Stimulated activated CD8-positive, alpha-beta memory T cell treated with anti-CD3 and anti-CD28 coated beads, Interleukin-4, amount 100 ng/mL, for 48 hours (primary cell): ENCODE results near the gene RPTOR.
"Not testable (repeated sequence)": the region's sequence is repeated elsewhere in the genome, so short reads cannot be mapped to it uniquely, and the experiment has no call there.

Experiments
- DNase-seq: peaks from one replicate; pipeline ENCODE4 v3.0.0-alpha.2; 2020

Gene RPTOR

DNA sequence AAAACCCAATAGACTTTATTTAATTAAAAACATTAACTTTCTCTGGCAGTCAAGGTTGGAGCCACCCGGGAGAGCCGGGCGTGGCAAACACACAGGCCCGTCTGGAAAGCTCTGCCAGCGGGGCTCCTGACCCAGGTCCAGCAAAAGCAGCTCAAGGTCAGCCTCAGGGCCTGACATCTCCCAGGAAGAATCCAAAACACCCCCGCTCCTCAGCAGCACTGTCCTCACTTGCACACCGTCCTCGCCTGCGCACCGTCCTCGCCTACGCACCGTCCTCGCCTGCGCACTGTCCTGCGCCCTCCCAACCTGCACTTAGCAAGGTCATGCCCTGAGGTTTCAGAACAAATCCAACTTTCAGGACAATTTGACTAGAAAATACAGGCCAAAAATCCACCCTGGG is 31.4 kb upstream of the RPTOR start:
- DNase-seq, result no peak

DNA sequence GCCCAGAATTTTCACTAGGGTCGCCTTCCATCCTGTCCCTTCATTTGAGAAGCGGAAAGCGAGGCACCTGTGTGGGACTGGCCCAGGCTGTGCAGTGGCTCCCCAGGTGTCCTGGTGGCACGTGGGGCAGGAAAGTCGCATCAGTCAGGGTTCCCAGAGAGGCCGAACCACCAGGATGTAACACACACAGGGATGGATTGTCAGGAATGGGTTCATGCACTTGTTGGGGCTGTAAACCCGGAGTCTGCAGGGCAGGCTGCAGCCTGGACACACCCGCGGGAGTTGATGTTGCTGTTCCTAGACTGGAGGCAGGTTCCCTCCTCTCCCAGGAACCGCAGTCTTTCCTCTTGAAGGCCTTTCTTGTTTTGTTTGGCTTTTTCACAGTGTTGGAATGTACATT is 30.7 kb upstream of the RPTOR start:
- no peak for DNase-seq

DNA sequence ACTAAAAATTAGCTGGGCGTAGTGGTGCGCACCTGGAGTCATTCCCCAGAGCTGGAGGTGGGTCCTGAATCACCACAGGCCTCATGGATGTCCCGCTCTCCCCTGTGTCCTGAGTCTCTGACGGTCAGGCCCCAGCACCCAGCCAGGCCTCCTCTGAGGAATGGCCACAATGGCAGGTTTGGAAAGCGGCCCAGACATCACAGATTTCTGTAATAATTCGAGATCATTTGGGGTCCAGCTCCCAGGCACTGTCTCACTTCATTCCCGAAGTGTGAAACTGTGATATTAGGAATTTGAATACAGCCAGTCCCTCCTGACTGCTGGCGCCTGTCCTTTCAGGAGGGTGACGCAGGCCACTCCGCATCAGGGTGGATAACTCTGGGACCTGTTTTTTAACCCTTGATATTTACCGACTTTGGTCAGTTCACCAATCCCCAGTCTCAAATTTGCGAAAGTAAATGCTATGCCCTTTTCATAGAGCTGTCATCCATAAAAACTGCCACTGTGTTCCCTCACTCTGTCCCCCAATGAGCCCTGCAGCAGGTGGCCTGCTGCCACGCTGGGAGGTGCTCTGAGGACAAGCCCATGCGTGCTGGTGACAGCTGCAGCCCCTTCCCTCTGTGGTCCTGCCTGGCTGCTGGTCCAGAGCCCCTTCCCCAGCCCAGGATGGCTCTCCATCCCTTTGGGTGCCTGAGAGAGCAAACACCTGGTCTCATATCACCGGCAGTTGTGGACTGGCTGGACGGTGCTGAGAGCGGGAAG is 28.3 kb upstream of the RPTOR start:
- no peak for DNase-seq

- DNase-seq, result no peak
Measured at GRCh38 chr17:80517641-80518040, 27.0 kb upstream of the RPTOR start.

DNA sequence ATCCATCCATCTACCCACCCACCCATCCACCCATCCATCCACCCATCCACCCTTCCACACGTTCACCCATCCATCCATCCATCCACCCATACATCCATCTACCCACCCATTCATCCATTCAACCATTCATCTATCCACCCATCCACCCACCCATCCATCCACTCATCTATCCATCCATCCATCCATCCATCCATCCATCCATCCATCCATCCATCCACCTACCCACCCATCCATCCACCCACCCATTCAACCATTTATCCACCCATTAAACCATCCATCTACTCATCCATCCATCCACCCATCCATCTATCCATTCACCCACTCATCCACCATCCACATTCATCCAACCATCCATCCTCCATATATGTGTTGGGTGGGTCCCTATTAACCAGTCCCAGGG is 26.2 kb upstream of the RPTOR start:
- no peak for DNase-seq

- DNase-seq, result no peak
Measured at GRCh38 chr17:80519091-80519781, 25.4 kb upstream of the RPTOR start.

DNA sequence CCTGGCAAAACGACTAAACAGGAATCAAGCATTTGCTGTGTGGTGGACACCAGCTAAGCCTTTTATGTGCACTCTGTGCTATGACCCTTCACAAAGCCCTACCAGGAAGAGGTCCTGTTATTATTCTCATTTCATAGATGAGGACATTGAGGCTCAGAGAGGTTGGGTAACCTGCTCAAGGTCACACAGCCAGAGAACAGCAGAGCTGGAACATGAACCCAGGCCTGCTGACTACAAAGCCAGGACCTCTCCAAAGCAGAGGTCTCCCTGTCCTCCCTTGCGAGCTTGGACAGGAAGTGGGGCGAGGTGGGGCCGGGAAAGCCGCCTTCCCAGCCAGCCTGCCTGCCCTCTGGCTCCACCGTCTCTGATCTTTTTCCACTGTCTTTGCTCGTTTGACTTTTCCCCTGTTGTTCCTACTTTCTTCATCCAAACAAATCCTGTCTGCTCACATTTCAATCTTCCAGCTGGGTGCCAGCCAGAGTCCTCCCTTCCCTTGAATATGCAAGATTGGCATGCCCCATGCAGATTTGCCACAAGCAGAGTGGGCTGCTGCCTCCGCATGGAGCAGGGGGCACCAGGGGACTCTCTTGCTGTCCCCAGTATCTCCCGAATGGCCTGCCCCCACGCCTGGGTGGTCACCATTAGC is 23.7 kb upstream of the RPTOR start:
- DNase-seq, result no peak

- DNase-seq, result no peak
Measured at GRCh38 chr17:80523054-80523744, 21.4 kb upstream of the RPTOR start.

DNA sequence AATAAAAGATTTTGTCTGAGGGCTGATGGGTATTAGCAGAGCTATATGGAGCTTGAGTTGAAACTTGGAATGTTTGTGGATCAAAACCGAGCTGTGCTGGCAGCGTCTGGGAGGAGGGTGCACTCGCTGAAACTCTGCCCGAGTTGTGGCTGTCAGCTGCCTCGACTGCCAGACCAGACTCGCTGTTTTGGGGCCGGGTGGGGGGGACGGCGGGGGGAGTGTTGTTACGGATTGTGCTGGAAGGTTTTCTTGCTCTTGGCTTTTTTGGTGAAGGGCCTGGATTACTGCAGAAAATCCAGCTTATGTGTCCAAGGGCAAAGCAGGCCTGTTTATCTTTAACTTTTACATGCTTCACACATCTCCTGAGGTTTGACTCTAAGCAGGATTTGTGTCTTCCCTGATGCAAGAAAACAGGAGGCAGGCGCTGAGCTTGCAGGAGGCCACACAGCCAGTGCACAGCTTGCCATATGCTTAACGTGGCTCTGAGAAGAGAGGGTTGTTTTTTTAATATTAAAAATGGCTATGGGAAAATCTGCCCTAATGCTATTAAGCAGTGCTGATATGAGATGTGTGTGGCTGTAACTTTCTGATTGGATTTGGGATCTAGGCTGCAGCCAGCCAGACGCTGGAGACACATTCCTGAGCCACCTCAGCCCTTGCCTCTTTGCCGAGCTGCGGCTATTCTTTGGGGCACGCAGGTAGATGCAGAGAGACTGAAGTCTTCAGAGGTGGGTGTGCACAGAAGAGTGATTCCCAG is 20.5 kb upstream of the RPTOR start:
- no peak for DNase-seq

DNA sequence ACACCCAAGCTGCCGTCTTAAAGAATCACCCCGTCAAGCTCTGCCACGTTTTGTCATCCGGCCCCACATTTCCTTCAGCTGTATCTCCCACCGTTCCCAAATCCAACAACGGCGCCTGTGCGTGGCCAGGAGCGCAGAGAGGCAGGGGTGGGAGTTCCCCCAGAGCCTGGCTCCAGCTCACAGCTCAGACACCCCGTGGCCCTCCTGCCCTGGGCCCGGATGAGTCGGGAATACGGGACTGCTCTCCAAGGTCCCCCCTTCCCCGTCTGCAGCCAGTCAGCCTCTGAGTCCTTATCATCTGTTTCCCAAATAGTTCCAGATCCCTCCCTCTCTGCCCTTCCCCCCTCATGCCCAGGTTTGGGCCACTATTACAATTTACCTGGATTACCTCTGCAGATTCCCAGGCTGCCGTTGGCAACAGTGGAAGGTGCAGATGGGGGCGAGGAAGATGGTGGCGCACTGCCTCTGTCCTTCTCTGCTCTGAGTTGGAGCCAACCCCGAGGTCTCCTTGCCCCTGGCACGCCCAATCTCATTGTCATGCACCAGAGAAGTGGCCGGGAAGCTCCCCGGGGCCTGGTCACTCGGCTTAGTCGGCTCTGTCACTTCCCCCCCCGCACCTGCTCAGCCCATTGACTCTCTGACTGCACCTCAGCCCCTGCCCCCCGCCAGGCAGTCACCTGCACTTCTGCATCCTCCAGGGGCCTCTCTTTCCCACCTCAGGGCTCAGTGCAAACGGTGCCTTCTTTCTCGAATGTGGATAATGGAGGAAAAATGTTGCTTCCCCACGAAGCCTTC is 18.3 kb upstream of the RPTOR start:
- no peak for DNase-seq

GRCh38 chr17:80527016-80527645 is 17.5 kb upstream of the RPTOR start:
- DNase-seq, result no peak

DNA sequence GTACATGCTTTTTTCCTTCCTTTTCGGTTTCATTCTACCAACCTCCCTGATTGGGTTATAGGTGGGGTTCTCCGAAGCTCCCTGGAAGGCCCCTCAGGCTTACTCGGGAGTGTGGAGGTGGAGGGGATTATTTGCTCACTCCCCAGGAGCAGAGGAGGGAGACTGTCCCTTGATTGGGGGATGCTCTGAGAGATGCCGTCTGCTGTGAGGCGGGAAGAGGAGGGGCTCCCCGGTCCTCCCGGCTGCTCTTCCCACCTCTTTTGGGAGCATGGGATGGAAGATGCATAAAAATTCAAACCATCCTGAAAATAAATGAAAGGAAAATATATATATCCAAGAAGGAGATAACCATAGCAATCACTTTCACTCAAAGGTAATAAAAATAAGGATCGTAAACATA is 16.1 kb upstream of the RPTOR start:
- no peak for DNase-seq

- DNase-seq, result no peak
Measured at GRCh38 chr17:80529104-80529903, 15.3 kb upstream of the RPTOR start.

- DNase-seq, result no peak
Measured at GRCh38 chr17:80529904-80530292, 14.7 kb upstream of the RPTOR start.

GRCh38 chr17:80531400-80531799 is 13.2 kb upstream of the RPTOR start:
- no peak for DNase-seq

DNA sequence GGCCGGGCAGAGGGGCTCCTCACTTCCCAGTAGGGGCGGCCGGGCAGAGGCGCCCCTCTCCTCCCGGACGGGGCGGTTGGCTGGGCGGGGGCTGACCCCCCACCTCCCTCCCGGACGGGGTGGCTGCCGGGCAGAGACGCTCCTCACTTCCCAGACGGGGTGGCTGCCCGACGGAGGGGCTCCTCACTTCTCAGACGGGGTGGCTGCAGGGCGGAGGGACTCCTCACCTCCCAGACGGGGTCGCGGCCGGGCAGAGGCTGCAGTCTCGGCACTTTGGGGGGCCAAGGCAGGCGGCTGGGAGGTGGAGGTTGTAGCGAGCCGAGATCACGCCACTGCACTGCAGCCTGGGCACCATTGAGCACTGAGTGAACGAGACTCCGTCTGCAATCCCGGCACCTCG is 7.3 kb upstream of the RPTOR start:
- not testable (repeated sequence) for DNase-seq

- DNase-seq, result no peak
Measured at GRCh38 chr17:80538484-80538883, 6.2 kb upstream of the RPTOR start.

DNA sequence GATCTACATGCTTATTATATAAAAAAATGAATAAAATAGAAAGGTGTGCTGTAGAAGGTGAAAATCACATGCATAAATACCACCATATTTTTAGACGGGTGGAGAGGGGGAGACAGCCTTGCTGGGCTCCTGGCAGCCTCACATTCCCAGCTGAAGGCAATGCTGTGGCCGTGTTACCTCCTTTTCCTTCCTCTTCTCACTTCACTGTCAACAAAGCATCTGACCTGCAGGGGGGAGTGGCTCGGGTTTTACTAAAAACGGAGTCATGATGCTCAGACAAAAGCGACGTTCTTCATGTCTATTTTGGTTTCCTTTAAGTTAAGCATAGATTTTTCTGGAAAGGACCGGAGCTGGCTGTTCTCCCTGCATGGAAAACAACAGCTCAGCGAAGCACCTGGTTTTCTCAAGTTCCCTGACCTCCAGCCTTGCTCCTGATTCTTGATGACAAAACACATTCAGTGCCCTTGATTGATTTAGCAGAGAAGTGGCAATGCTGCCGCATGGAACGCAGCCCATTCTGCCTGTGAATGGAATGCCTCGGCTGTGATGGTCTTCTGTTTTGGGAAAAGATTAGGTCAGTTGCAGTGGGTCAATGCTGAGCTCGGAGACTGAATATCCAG is 5.5 kb upstream of the RPTOR start:
- DNase-seq, result no peak

DNA sequence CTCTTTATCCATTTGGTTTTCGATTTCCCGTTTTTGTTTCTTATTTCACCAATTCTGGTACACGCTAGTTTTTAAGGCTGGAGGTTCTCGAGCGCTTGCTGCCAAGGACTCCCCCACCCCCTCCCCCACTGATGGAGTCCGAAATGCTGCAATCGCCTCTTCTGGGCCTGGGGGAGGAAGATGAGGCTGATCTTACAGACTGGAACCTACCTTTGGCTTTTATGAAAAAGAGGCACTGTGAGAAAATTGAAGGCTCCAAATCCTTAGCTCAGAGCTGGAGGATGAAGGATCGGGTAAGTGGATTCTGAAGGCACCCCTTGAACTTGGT is 825 bp downstream of the RPTOR start:
- DNase-seq, result no peak

- DNase-seq, result no peak
Measured at GRCh38 chr17:80546267-80546666, 1.6 kb downstream of the RPTOR start.
